NCI-H187 treated with DMSO at 0.1 percent for 48 hours (cell line): Measurements from ENCODE around the gene LPAR3.

Experiments
- DNase-seq: peaks from one replicate; lab custom pipeline; 2025; lab: John Stamatoyannopoulos, UW

The LPAR3 gene

GRCh38 chr1:84857906-84858305, 35.1 kb downstream of the LPAR3 start:
- DNase-seq, result no peak

GRCh38 chr1:84856726-84857270, 36.2 kb downstream of the LPAR3 start:
- DNase-seq, result no peak

- no peak for DNase-seq
Observed at GRCh38 chr1:84855691-84856630, 37.0 kb downstream of the LPAR3 start.

GRCh38 chr1:84855168-84855567, 37.8 kb downstream of the LPAR3 start:
- no peak for DNase-seq

- no peak for DNase-seq
Observed at GRCh38 chr1:84853741-84854721, 39.0 kb downstream of the LPAR3 start.

GRCh38 chr1:84851839-84852238, 41.2 kb downstream of the LPAR3 start:
- DNase-seq, result no peak

GRCh38 chr1:84849357-84849975, 43.5 kb downstream of the LPAR3 start:
- DNase-seq, result no peak

GRCh38 chr1:84847253-84848250, 45.5 kb downstream of the LPAR3 start:
- DNase-seq, result peak; percentile 44

GRCh38 chr1:84846387-84846786, 46.6 kb downstream of the LPAR3 start:
- no peak for DNase-seq

GRCh38 chr1:84845357-84845756, 47.6 kb downstream of the LPAR3 start:
- no peak for DNase-seq

GRCh38 chr1:84844094-84844493, 48.9 kb downstream of the LPAR3 start:
- DNase-seq, result no peak

GRCh38 chr1:84842748-84843231, 50.2 kb downstream of the LPAR3 start:
- DNase-seq, result no peak

GRCh38 chr1:84841971-84842370, 51.0 kb downstream of the LPAR3 start:
- no peak for DNase-seq

GRCh38 chr1:84840346-84840745, 52.7 kb downstream of the LPAR3 start:
- DNase-seq, result no peak

- DNase-seq, result no peak
Observed at GRCh38 chr1:84839544-84839943, 53.5 kb downstream of the LPAR3 start.

GRCh38 chr1:84836145-84836544, 56.9 kb downstream of the LPAR3 start:
- no peak for DNase-seq

GRCh38 chr1:84835169-84835568, 57.8 kb downstream of the LPAR3 start:
- DNase-seq, result no peak

- DNase-seq, result no peak
Observed at GRCh38 chr1:84834419-84835064, 58.5 kb downstream of the LPAR3 start.

- DNase-seq, result no peak
Observed at GRCh38 chr1:84833194-84833593, 59.8 kb downstream of the LPAR3 start.

- DNase-seq, result no peak
Observed at GRCh38 chr1:84830136-84830535, 62.9 kb downstream of the LPAR3 start.
